ENCODE data around the gene TMEM178B. TPM values are rescaled to one million over a fixed set of nuclear protein-coding genes. Genes with fewer than 3 reads are reported as not detected.

Gene TMEM178B
- total RNA-seq, 6 experiments from 2014 or later = under 0.01 to 0.53 (median 0.13) TPM; not detected in 2

- Histone ChIP-seq H3K4me3 (no peak overlapping the region), H3K4me1 (no peaks in the 10 kb centered on the region), H3K27ac (no peak overlapping the region), H3K36me3 (no peaks in the 10 kb centered on the region), H3K27me3 (no peaks in the 10 kb centered on the region), H3K9me3 (peaks cover 0 to 3% (median 0%) of the 10 kb centered on the region in 4 donors)
- TF ChIP-seq CTCF (IDR thresholded peaks at IDR 0.05) = no peak
- no peak for TF ChIP-seq POLR2A (IDR thresholded peaks at IDR 0.05)
- WGBS (ENCODE audit: insufficient coverage, low coverage, low lambda C conversion rate, missing lambda C conversion rate) = 47% methylated on average over 5 of the region's 5 CpGs
- intact Hi-C loops (cut with DNase I) = no loop called here
- DNase-seq (no peak), ATAC-seq (no peak)
Observed at GRCh38 chr7:141258559-141258958, 184.7 kb downstream of the TMEM178B start.

- intact Hi-C loops (cut with DNase I) = no loop called here
- no peak overlapping the region for H3K27ac ChIP-seq
- 68% methylated on average over 5 of the region's 5 CpGs for WGBS (ENCODE audit: insufficient coverage, low coverage, low lambda C conversion rate, missing lambda C conversion rate)
- H3K9me3 ChIP-seq = peaks cover 0 to 3% (median 0%) of the 10 kb centered on the region in 4 donors
- no peak for TF ChIP-seq CTCF (IDR thresholded peaks at IDR 0.05)
- TF ChIP-seq POLR2A (IDR thresholded peaks at IDR 0.05) = no peak
- no peaks in the 10 kb centered on the region for H3K36me3 ChIP-seq
- H3K4me3 ChIP-seq = no peak overlapping the region
- ATAC-seq (no peak), DNase-seq (no peak)
- no peaks in the 10 kb centered on the region for H3K4me1 ChIP-seq
- no peaks in the 10 kb centered on the region for H3K27me3 ChIP-seq
Observed at GRCh38 chr7:141262101-141263090, 188.5 kb downstream of the TMEM178B start.

DNA sequence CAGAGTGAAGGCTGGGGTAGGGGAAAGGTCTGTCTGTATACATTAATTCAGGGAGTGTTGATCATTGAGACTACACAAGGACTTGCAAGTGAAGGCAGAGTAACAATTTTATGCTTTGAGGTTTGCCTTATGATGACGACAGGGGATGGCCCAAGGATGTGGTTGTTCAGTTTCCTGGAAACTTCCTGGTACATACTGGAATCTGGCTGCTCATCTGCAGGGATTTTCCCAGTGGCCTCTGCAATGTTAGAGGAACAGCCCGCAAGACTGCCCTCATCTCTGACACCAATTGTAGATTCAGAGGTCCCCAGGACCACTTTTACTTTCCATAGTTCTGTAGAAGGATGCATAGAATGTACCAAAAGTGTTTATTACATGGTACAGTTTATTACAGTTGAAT, 189.6 kb downstream of the TMEM178B start:
- H3K27me3 ChIP-seq = no peaks in the 10 kb centered on the region
- H3K27ac ChIP-seq = no peak overlapping the region
- WGBS (ENCODE audit: insufficient coverage, low coverage, low lambda C conversion rate, missing lambda C conversion rate) = 80% methylated on average over 2 of the region's 2 CpGs
- DNase-seq (no peak), ATAC-seq (no peak)
- H3K36me3 ChIP-seq = no peaks in the 10 kb centered on the region
- no peak for TF ChIP-seq POLR2A (IDR thresholded peaks at IDR 0.05)
- no peak for TF ChIP-seq CTCF (IDR thresholded peaks at IDR 0.05)
- no peak overlapping the region for H3K4me3 ChIP-seq
- intact Hi-C loops (cut with DNase I) = no loop called here
- H3K9me3 ChIP-seq = no peaks in the 10 kb centered on the region
- H3K4me1 ChIP-seq = no peaks in the 10 kb centered on the region

DNA sequence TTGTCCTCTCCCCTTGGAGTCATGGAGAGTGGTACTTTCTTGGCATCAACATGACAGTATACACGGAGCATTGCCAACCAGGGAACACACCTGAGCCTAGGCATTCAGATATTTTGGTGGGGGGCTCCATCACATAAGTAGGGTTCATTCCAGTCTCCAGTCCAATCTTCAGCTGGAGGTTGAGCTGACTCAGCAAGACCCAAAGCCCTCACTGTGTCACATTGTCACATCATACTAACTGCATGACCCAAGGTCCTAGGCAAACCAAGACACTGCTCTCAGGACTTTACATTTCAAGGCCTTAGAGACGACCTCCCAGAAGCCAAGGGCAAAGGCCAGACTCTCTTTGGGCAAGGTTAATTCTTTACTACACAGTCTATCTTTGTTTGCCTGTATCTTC, 190.1 kb downstream of the TMEM178B start:
- WGBS (ENCODE audit: insufficient coverage, low coverage, low lambda C conversion rate, missing lambda C conversion rate) = 38% methylated on average over 2 of the region's 2 CpGs

More for the DNA sequence above, 190.1 kb downstream of the TMEM178B start:
- TF ChIP-seq POLR2A (IDR thresholded peaks at IDR 0.05) = no peak
- no peak for TF ChIP-seq CTCF (IDR thresholded peaks at IDR 0.05)
- ATAC-seq (no peak), DNase-seq (no peak)
- Histone ChIP-seq H3K27me3 (no peaks in the 10 kb centered on the region), H3K9me3 (no peaks in the 10 kb centered on the region), H3K4me1 (no peaks in the 10 kb centered on the region), H3K27ac (no peak overlapping the region), H3K36me3 (no peaks in the 10 kb centered on the region), H3K4me3 (no peak overlapping the region)
- intact Hi-C loops (cut with DNase I) = no loop called here

All from right lobe of liver (tissue), 6 donors.